ENCODE measurements around the gene NKG7. TPM values are rescaled to one million over a fixed set of nuclear protein-coding genes. Genes with fewer than 3 reads are reported as not detected.
A peak's percentile ranks its signal among the peaks of the same experiment; 100 is the strongest.

NKG7 gene, protein sequence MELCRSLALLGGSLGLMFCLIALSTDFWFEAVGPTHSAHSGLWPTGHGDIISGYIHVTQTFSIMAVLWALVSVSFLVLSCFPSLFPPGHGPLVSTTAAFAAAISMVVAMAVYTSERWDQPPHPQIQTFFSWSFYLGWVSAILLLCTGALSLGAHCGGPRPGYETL
- not detected in 3 replicates for polyA plus RNA-seq
- polyA plus RNA-seq (2011; ENCODE audit: low read depth): not detected
- polyA plus RNA-seq (2011; cell fraction: cytosol; rRNA removed): not detected in 2 replicates
- not detected in 2 replicates for polyA plus RNA-seq (2011; cell fraction: nucleus; rRNA removed)
- not detected in 2 replicates for polyA plus RNA-seq (2012; ENCODE audit: low replicate concordance)
- not detected in 3 replicates for polyA minus RNA-seq
- not detected for polyA minus RNA-seq (2011; cell fraction: cytosol; rRNA and poly(A)+ RNA removed)
- polyA minus RNA-seq (2011; cell fraction: nucleus; rRNA and poly(A)+ RNA removed): not detected in 2 replicates

GRCh38 chr19:51372649-51373504 lies at the start of gene NKG7:
Gene NKG7 (minus strand): TSS chr19:51372654. CDS start chr19:51372535, 119 bp downstream.
- no peaks in the 10 kb centered on the region for H3K9me3 ChIP-seq (ENCODE audit: control insufficient read depth, low read depth, low read length)
- H3K4me1 ChIP-seq (ENCODE audit: control insufficient read depth, extremely low read depth, insufficient read depth, low read length): no peaks in the 10 kb centered on the region
- no peak for TF ChIP-seq EZH2 (IDR thresholded peaks at IDR 0.05; ENCODE audit: low read length)
- TF ChIP-seq, protein P1, sequence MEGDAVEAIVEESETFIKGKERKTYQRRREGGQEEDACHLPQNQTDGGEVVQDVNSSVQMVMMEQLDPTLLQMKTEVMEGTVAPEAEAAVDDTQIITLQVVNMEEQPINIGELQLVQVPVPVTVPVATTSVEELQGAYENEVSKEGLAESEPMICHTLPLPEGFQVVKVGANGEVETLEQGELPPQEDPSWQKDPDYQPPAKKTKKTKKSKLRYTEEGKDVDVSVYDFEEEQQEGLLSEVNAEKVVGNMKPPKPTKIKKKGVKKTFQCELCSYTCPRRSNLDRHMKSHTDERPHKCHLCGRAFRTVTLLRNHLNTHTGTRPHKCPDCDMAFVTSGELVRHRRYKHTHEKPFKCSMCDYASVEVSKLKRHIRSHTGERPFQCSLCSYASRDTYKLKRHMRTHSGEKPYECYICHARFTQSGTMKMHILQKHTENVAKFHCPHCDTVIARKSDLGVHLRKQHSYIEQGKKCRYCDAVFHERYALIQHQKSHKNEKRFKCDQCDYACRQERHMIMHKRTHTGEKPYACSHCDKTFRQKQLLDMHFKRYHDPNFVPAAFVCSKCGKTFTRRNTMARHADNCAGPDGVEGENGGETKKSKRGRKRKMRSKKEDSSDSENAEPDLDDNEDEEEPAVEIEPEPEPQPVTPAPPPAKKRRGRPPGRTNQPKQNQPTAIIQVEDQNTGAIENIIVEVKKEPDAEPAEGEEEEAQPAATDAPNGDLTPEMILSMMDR (optimal IDR thresholded peaks at IDR 0.05 in 1 of 3, IDR thresholded peaks at IDR 0.05 in 1 of 3, conservative IDR thresholded peaks at IDR 0.05 in 1 of 3; ENCODE audit: extremely low read depth in 1 of 3, insufficient read depth in 2 of 3, low read length in 3 of 3): no peak
- no peaks in the 10 kb centered on the region for H3K36me3 ChIP-seq (ENCODE audit: control insufficient read depth in 2 of 2, extremely low read depth in 1 of 2, insufficient read depth in 2 of 2, low read length in 2 of 2)
- no peak within 1 kb of the TSS for H2AFZ ChIP-seq (ENCODE audit: control insufficient read depth, low read length)
- no peaks in the 10 kb centered on the region for H3K79me2 ChIP-seq (ENCODE audit: control insufficient read depth, insufficient read depth, low read length)
- no peak for FAIRE-seq
- H3K27ac ChIP-seq (ENCODE audit: control insufficient read depth, insufficient read depth, low read length): no peak within 1 kb of the TSS
- H3K9me1 ChIP-seq (ENCODE audit: control insufficient read depth, extremely low read depth, insufficient read depth, low read length): no peaks in the 10 kb centered on the region
- H3K4me3 ChIP-seq (ENCODE audit: control insufficient read depth in 2 of 3, extremely low read depth in 1 of 3, insufficient read depth in 2 of 3, low read depth in 1 of 3, low read length in 3 of 3): no peak within 1 kb of the TSS
- H4K20me1 ChIP-seq (ENCODE audit: control insufficient read depth, extremely low read depth, insufficient read depth, low read length): no peaks in the 10 kb centered on the region
- dilution Hi-C loops (cut with MboI; ENCODE audit: extremely low pct_ligation_motif_present, low sequenced_read_pairs): no loop called here
- no peak within 1 kb of the TSS for H3K9ac ChIP-seq (ENCODE audit: control insufficient read depth, extremely low read depth, insufficient read depth, low read length)
- no peaks in the 10 kb centered on the region for H3K27me3 ChIP-seq (ENCODE audit: control insufficient read depth, extremely low read depth, insufficient read depth, low read length)
- H3K4me2 ChIP-seq (ENCODE audit: control insufficient read depth, extremely low read depth, insufficient read depth, low read depth, low read length): no peak within 1 kb of the TSS
- no peak for DNase-seq (ENCODE audit: low read depth, low spot score)

DNA sequence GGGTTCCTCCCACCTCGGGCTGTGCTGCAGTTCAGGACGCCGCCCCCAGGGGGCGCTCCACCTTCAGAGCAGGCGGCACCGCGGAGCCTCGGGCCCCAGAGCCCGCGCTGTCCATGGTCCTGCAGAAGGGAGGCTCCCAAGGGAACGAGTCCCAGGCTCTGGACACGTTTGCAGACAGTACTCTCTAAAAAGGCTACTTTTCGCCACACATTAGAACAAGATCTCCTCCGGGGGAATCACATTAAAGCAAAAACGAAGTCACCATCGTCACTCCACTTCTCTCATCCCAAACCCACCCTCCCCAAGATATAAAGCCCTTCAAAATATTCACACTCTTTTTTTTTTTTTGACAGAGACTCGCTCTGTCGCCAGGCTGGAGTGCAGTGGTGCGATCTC lies 49.6 kb upstream of the NKG7 start:
- TF ChIP-seq, protein P1 (optimal IDR thresholded peaks at IDR 0.05 in 1 of 3, IDR thresholded peaks at IDR 0.05 in 1 of 3, conservative IDR thresholded peaks at IDR 0.05 in 1 of 3; ENCODE audit: extremely low read depth in 1 of 3, insufficient read depth in 2 of 3, low read length in 3 of 3): peak; percentile 86 to 100 (median 87)
- TF ChIP-seq EZH2 (IDR thresholded peaks at IDR 0.05; ENCODE audit: low read length): no peak
- H3K79me2 ChIP-seq (ENCODE audit: control insufficient read depth, insufficient read depth, low read length): no peaks in the 10 kb centered on the region
- DNase-seq (ENCODE audit: low read depth, low spot score) (no peak), FAIRE-seq (no peak)
- no peak overlapping the region for H3K4me2 ChIP-seq (ENCODE audit: control insufficient read depth, extremely low read depth, insufficient read depth, low read depth, low read length)
- H2AFZ ChIP-seq (ENCODE audit: control insufficient read depth, low read length): no peak overlapping the region
- no peaks in the 10 kb centered on the region for H4K20me1 ChIP-seq (ENCODE audit: control insufficient read depth, extremely low read depth, insufficient read depth, low read length)
- H3K4me1 ChIP-seq (ENCODE audit: control insufficient read depth, extremely low read depth, insufficient read depth, low read length): no peaks in the 10 kb centered on the region
- no peak overlapping the region for H3K9ac ChIP-seq (ENCODE audit: control insufficient read depth, extremely low read depth, insufficient read depth, low read length)
- no peaks in the 10 kb centered on the region for H3K27me3 ChIP-seq (ENCODE audit: control insufficient read depth, extremely low read depth, insufficient read depth, low read length)
- H3K9me1 ChIP-seq (ENCODE audit: control insufficient read depth, extremely low read depth, insufficient read depth, low read length): no peaks in the 10 kb centered on the region
- H3K9me3 ChIP-seq (ENCODE audit: control insufficient read depth, low read depth, low read length): no peaks in the 10 kb centered on the region
- no peak overlapping the region for H3K4me3 ChIP-seq (ENCODE audit: control insufficient read depth in 2 of 3, extremely low read depth in 1 of 3, insufficient read depth in 2 of 3, low read depth in 1 of 3, low read length in 3 of 3)
- H3K27ac ChIP-seq (ENCODE audit: control insufficient read depth, insufficient read depth, low read length): no peak overlapping the region
- no peaks in the 10 kb centered on the region for H3K36me3 ChIP-seq (ENCODE audit: control insufficient read depth in 2 of 2, extremely low read depth in 1 of 2, insufficient read depth in 2 of 2, low read length in 2 of 2)
- dilution Hi-C loops (cut with MboI; ENCODE audit: extremely low pct_ligation_motif_present, low sequenced_read_pairs): no loop called here
